IgD-negative memory B cell (primary cell): ENCODE measurements around the gene CALY. TPM values are rescaled to one million over a fixed set of nuclear protein-coding genes. Genes with fewer than 3 reads are reported as not detected.

Experiments used
- H3K27ac Mint-ChIP-seq, 3 donors: one replicate each; pipeline ENCODE4 v1.8.0; 2020 to 2022; ENCODE audit warnings: mild to moderate bottlenecking in 3 of 3, mixed read lengths in 3 of 3, moderate library complexity in 1 of 3
- H3K27me3 Mint-ChIP-seq: one replicate; pipeline ENCODE4 v1.8.0; 2021; ENCODE audit warnings: mixed read lengths
- H3K36me3 Mint-ChIP-seq: one replicate; pipeline ENCODE4 v1.8.0; 2020; ENCODE audit warnings: mild to moderate bottlenecking, mixed read lengths
- H3K4me1 Mint-ChIP-seq, 3 donors: one replicate each; pipeline ENCODE4 v1.8.0; 2020 to 2022; ENCODE audit warnings: mixed read lengths in 3 of 3, mild to moderate bottlenecking in 1 of 3
- H3K4me3 Mint-ChIP-seq, 4 donors: one replicate each; pipeline ENCODE4 v1.8.0; 2020 to 2022; ENCODE audit warnings: mild to moderate bottlenecking in 4 of 4, mixed read lengths in 4 of 4, moderate library complexity in 3 of 4
- H3K9me3 Mint-ChIP-seq, 3 donors: one replicate each; pipeline ENCODE4 v1.8.0; 2020 to 2021; ENCODE audit warnings: mixed read lengths in 3 of 3, mild to moderate bottlenecking in 1 of 3
- polyA plus RNA-seq: library from polyadenylated mRNA; unstranded; fragments of 300-500 nt; fragmentation: Illumina TruSeq; gene quantifications from one replicate; pipeline ENCODE4 v1.2.3, GENCODE V29; 2021

Gene CALY
- polyA plus RNA-seq, 1 donor from 2014 or later: not detected

- no peaks in the 10 kb centered on the region for H3K27me3 Mint-ChIP-seq
- peaks cover 21 to 26% (median 22%) of the 10 kb centered on the region in 3 donors for H3K4me1 Mint-ChIP-seq
- peak overlapping the region; percentile 78 to 95 (median 92) for H3K27ac Mint-ChIP-seq
- peaks cover 2% of the 10 kb centered on the region for H3K36me3 Mint-ChIP-seq
- H3K4me3 Mint-ChIP-seq: peak overlapping the region; percentile 86 to 97 (median 86)
- no peaks in the 10 kb centered on the region for H3K9me3 Mint-ChIP-seq
These were observed 27.5 kb downstream of the CALY start for GRCh38 chr10:133309100-133309719.

- Mint-ChIP-seq H3K9me3 (no peaks in the 10 kb centered on the region), H3K36me3 (peaks cover 2% of the 10 kb centered on the region), H3K27ac (peak within 1 kb of the TSS; percentile 97 to 100 (median 99)), H3K4me1 (peaks cover 21 to 24% (median 24%) of the 10 kb centered on the region in 3 donors), H3K4me3 (peak within 1 kb of the TSS; percentile 91 to 99 (median 97)), H3K27me3 (no peaks in the 10 kb centered on the region)
These were observed 28.1 kb downstream of the CALY start, which contains the start of the genes TUBGCP2 and ZNF511 for GRCh38 chr10:133308421-133309099. Gene TUBGCP2 (minus strand): TSS chr10:133308872. CDS start chr10:133302941, 5,931 bp downstream. Gene ZNF511 (plus strand): TSS chr10:133308914. CDS start chr10:133308944, 30 bp downstream.

GRCh38 chr10:133307776-133308420, 28.8 kb downstream of the CALY start:
- peaks cover 2% of the 10 kb centered on the region for H3K36me3 Mint-ChIP-seq
- H3K4me1 Mint-ChIP-seq: peaks cover 20 to 24% (median 24%) of the 10 kb centered on the region in 3 donors
- H3K4me3 Mint-ChIP-seq: peak overlapping the region; percentile 91 to 99 (median 97)
- H3K9me3 Mint-ChIP-seq: no peaks in the 10 kb centered on the region
- H3K27ac Mint-ChIP-seq: peak overlapping the region; percentile 97 to 100 (median 99)
- H3K27me3 Mint-ChIP-seq: no peaks in the 10 kb centered on the region

GRCh38 chr10:133306941-133307379, 29.7 kb downstream of the CALY start:
- H3K36me3 Mint-ChIP-seq: peaks cover 2% of the 10 kb centered on the region
- H3K9me3 Mint-ChIP-seq: no peaks in the 10 kb centered on the region
- no peaks in the 10 kb centered on the region for H3K27me3 Mint-ChIP-seq
- H3K27ac Mint-ChIP-seq: peak overlapping the region; percentile 73 to 99 (median 97)
- peak overlapping the region in 3 of 4 donors; percentile 44 to 76 (median 71) for H3K4me3 Mint-ChIP-seq
- H3K4me1 Mint-ChIP-seq: peaks cover 19 to 24% (median 24%) of the 10 kb centered on the region in 3 donors

- Mint-ChIP-seq H3K9me3 (no peaks in the 10 kb centered on the region), H3K36me3 (peaks cover 2% of the 10 kb centered on the region), H3K4me3 (peak overlapping the region in 3 of 4 donors; percentile 37 to 90 (median 84)), H3K4me1 (peaks cover 19 to 24% (median 24%) of the 10 kb centered on the region in 3 donors), H3K27me3 (no peaks in the 10 kb centered on the region), H3K27ac (peak overlapping the region; percentile 88 to 97 (median 91))
These were observed 30.6 kb downstream of the CALY start for GRCh38 chr10:133306097-133306476.

GRCh38 chr10:133303206-133303605, 33.5 kb downstream of the CALY start:
- peaks cover 4% of the 10 kb centered on the region for H3K36me3 Mint-ChIP-seq
- no peaks in the 10 kb centered on the region for H3K9me3 Mint-ChIP-seq
- peaks cover 19 to 24% (median 23%) of the 10 kb centered on the region in 3 donors for H3K4me1 Mint-ChIP-seq
- H3K27me3 Mint-ChIP-seq: no peaks in the 10 kb centered on the region
- no peak overlapping the region for H3K27ac Mint-ChIP-seq
- no peak overlapping the region for H3K4me3 Mint-ChIP-seq

- Mint-ChIP-seq H3K27ac (no peak overlapping the region), H3K27me3 (no peaks in the 10 kb centered on the region), H3K4me1 (peaks cover 13 to 18% (median 15%) of the 10 kb centered on the region in 3 donors), H3K9me3 (no peaks in the 10 kb centered on the region), H3K4me3 (no peak overlapping the region), H3K36me3 (peaks cover 9% of the 10 kb centered on the region)
These were observed 34.5 kb downstream of the CALY start for GRCh38 chr10:133302230-133302629.

GRCh38 chr10:133299738-133300137, 37.0 kb downstream of the CALY start:
- Mint-ChIP-seq H3K4me1 (peaks cover 0 to 4% (median 1%) of the 10 kb centered on the region in 3 donors), H3K9me3 (no peaks in the 10 kb centered on the region), H3K4me3 (no peak overlapping the region), H3K36me3 (peaks cover 11% of the 10 kb centered on the region), H3K27ac (no peak overlapping the region), H3K27me3 (no peaks in the 10 kb centered on the region)

GRCh38 chr10:133299224-133299623, 37.5 kb downstream of the CALY start:
- no peak overlapping the region for H3K4me3 Mint-ChIP-seq
- H3K27me3 Mint-ChIP-seq: no peaks in the 10 kb centered on the region
- peaks cover 0 to 2% (median 0%) of the 10 kb centered on the region in 3 donors for H3K4me1 Mint-ChIP-seq
- H3K9me3 Mint-ChIP-seq: no peaks in the 10 kb centered on the region
- peaks cover 10% of the 10 kb centered on the region for H3K36me3 Mint-ChIP-seq
- H3K27ac Mint-ChIP-seq: no peak overlapping the region

GRCh38 chr10:133298466-133298865, 38.2 kb downstream of the CALY start:
- no peaks in the 10 kb centered on the region for H3K9me3 Mint-ChIP-seq
- H3K4me1 Mint-ChIP-seq: no peaks in the 10 kb centered on the region
- H3K27ac Mint-ChIP-seq: no peak overlapping the region
- H3K4me3 Mint-ChIP-seq: no peak overlapping the region
- H3K36me3 Mint-ChIP-seq: peaks cover 10% of the 10 kb centered on the region
- no peaks in the 10 kb centered on the region for H3K27me3 Mint-ChIP-seq

GRCh38 chr10:133297504-133297903, 39.2 kb downstream of the CALY start:
- peak overlapping the region in 1 of 3 donors; percentile 10 for H3K27ac Mint-ChIP-seq
- no peaks in the 10 kb centered on the region for H3K4me1 Mint-ChIP-seq
- H3K9me3 Mint-ChIP-seq: no peaks in the 10 kb centered on the region
- no peaks in the 10 kb centered on the region for H3K27me3 Mint-ChIP-seq
- H3K36me3 Mint-ChIP-seq: peaks cover 10% of the 10 kb centered on the region
- no peak overlapping the region for H3K4me3 Mint-ChIP-seq

GRCh38 chr10:133295426-133296320, 41.0 kb downstream of the CALY start:
- H3K36me3 Mint-ChIP-seq: peaks cover 10% of the 10 kb centered on the region
- no peak overlapping the region for H3K4me3 Mint-ChIP-seq
- no peaks in the 10 kb centered on the region for H3K4me1 Mint-ChIP-seq
- H3K27me3 Mint-ChIP-seq: no peaks in the 10 kb centered on the region
- H3K9me3 Mint-ChIP-seq: no peaks in the 10 kb centered on the region
- no peak overlapping the region for H3K27ac Mint-ChIP-seq

- H3K27ac Mint-ChIP-seq: peak overlapping the region in 2 of 3 donors; percentile 9 to 67
- peaks cover 8% of the 10 kb centered on the region for H3K36me3 Mint-ChIP-seq
- H3K4me3 Mint-ChIP-seq: peak overlapping the region in 1 of 4 donors; percentile 23
- no peaks in the 10 kb centered on the region for H3K27me3 Mint-ChIP-seq
- H3K4me1 Mint-ChIP-seq: no peaks in the 10 kb centered on the region
- no peaks in the 10 kb centered on the region for H3K9me3 Mint-ChIP-seq
These were observed 42.5 kb downstream of the CALY start for GRCh38 chr10:133294189-133294588.

GRCh38 chr10:133293810-133294119, 42.9 kb downstream of the CALY start:
- H3K9me3 Mint-ChIP-seq: no peaks in the 10 kb centered on the region
- no peaks in the 10 kb centered on the region for H3K27me3 Mint-ChIP-seq
- no peaks in the 10 kb centered on the region for H3K4me1 Mint-ChIP-seq
- H3K27ac Mint-ChIP-seq: peak overlapping the region in 1 of 3 donors; percentile 9
- H3K36me3 Mint-ChIP-seq: peaks cover 9% of the 10 kb centered on the region
- peak overlapping the region in 1 of 4 donors; percentile 23 for H3K4me3 Mint-ChIP-seq
